GM12878 (cell line): ENCODE results near the gene NCLN. TPM values are rescaled to one million over a fixed set of nuclear protein-coding genes. Genes with fewer than 3 reads are reported as not detected.

Experiments
- BCLAF1 ChIP-seq: fragments of 450-650 bp; IDR thresholded peaks from 2 replicates; pipeline ENCODE4 v1.6.1; 2017; ENCODE audit warnings: antibody characterized with exemption, mild to moderate bottlenecking, moderate library complexity
- EED ChIP-seq: sonication (generic); IDR thresholded peaks from 2 replicates; pipeline ENCODE4 v1.6.1; 2016; ENCODE audit warnings: antibody characterized with exemption, low read depth
- HDAC6 ChIP-seq: fragments of 200-600 bp; sonication (generic); IDR thresholded peaks from one replicate; pipeline ENCODE4 v1.8.0; 2017; ENCODE audit warnings: antibody characterized with exemption; ENCODE audit not compliant: unreplicated experiment
- IRF3 ChIP-seq: fragments of 450-650 bp; IDR thresholded peaks from 2 replicates; pipeline ENCODE4 v1.6.1; 2014; ENCODE audit warnings: mild to moderate bottlenecking
- IRF5 ChIP-seq: fragments of 450-650 bp; IDR thresholded peaks from 2 replicates; pipeline ENCODE4 v1.6.1; 2017; ENCODE audit warnings: borderline replicate concordance
- KDM1A ChIP-seq: fragments of 200-600 bp; sonication (generic); IDR thresholded peaks from 2 replicates; pipeline ENCODE4 v1.6.1; 2016; ENCODE audit warnings: borderline replicate concordance
- MAX ChIP-seq: IDR thresholded peaks from 2 replicates; pipeline ENCODE4 v1.6.1; 2012; ENCODE audit warnings: low read depth, low read length, improper control_type of control experiment
- MEF2A ChIP-seq: IDR thresholded peaks from 2 replicates; pipeline ENCODE4 v1.6.1; 2011; ENCODE audit warnings: low read depth, mild to moderate bottlenecking, low read length, moderate library complexity; ENCODE audit not compliant: insufficient read depth
- MTA3 ChIP-seq: IDR thresholded peaks from 2 replicates; pipeline ENCODE4 v1.6.1; 2012; ENCODE audit warnings: low read length, inconsistent platforms, borderline replicate concordance
- NBN ChIP-seq: fragments of 450-650 bp; IDR thresholded peaks from 2 replicates; pipeline ENCODE4 v1.6.1; 2016
- PAX5 ChIP-seq: IDR thresholded peaks from 2 replicates; pipeline ENCODE4 v1.6.1; 2011; ENCODE audit warnings: low read depth, low read length, borderline replicate concordance
- PBX3 ChIP-seq: IDR thresholded peaks from 2 replicates; pipeline ENCODE4 v1.6.1; 2011; ENCODE audit warnings: mild to moderate bottlenecking, low read depth, low read length, moderate library complexity; ENCODE audit not compliant: insufficient replicate concordance
- RB1 ChIP-seq: fragments of 450-650 bp; formaldehyde crosslinking; IDR thresholded peaks from 2 replicates; pipeline ENCODE4 v1.6.1; 2017; ENCODE audit warnings: mild to moderate bottlenecking, borderline replicate concordance
- RCOR1 ChIP-seq: conservative IDR thresholded peaks from 2 replicates; pipeline ENCODE4 v1.6.1; 2012; ENCODE audit warnings: low read depth, low read length, improper control_type of control experiment
- SMC3 ChIP-seq: IDR thresholded peaks from 2 replicates; pipeline ENCODE4 v1.6.1; 2011; ENCODE audit warnings: low read length, improper control_type of control experiment, borderline replicate concordance
- SPI1 ChIP-seq: IDR thresholded peaks from 2 replicates; pipeline ENCODE4 v1.6.1; 2011; ENCODE audit warnings: low read depth, mild to moderate bottlenecking, low read length, moderate library complexity, borderline replicate concordance; ENCODE audit not compliant: insufficient read depth
- SREBF1 ChIP-seq: IDR thresholded peaks from 2 replicates; pipeline ENCODE4 v1.6.1; 2012; ENCODE audit warnings: mild to moderate bottlenecking, low read length
- STAT1 ChIP-seq: fragments of 450-650 bp; conservative IDR thresholded peaks from 2 replicates; pipeline ENCODE4 v1.6.1; 2014; ENCODE audit warnings: antibody characterized with exemption, mild to moderate bottlenecking
- ZBTB11 ChIP-seq: fragments of 450-650 bp; formaldehyde crosslinking; IDR thresholded peaks from 2 replicates; pipeline ENCODE4 v1.5.0; 2022; ENCODE audit warnings: mild to moderate bottlenecking, missing genetic modification characterization
- polyA plus RNA-seq, 11 experiments: library from polyadenylated mRNA; depleted of rRNA in 4 of 11; unstranded in 6 of 11; stranded (reverse) in 5 of 11; fragments of >200 nt; fragmentation: Nextera tagmentation in 4 of 11; fragmentation: Illumina TruSeq in 1 of 11; extraction: Ambion mirVana in 4 of 11; extraction: Trizol in 1 of 11; gene quantifications; 1 replicate in 1 of 11; 2 replicates in 10 of 11; pipeline versions ENCODE4 v1.2.1 to v1.2.3, GENCODE V29; 2011 to 2016; ENCODE audit warnings: inconsistent platforms in 2 of 11, missing spikeins in 2 of 11, low read depth in 1 of 11
- total RNA-seq, 4 experiments: library from RNA; depleted of rRNA in 3 of 4; stranded (reverse); fragments of >200 nt in 3 of 4; fragmentation: Illumina TruSeq in 1 of 4; extraction: Trizol in 1 of 4; gene quantifications; 2 replicates each; pipeline versions ENCODE4 v1.2.1 to v1.2.3, GENCODE V29; 2013 to 2021

NCLN gene
- total and polyA plus RNA-seq, 10 of the 15 experiments (the other 5 are each of a cell fraction or from before 2014, with no cell fraction given): 2.2 to 79.1 (median 36.0) TPM

- no peak for TF ChIP-seq MTA3
- TF ChIP-seq MEF2A: no peak
- peak; percentile 54; the same call in 1 of the 2 replicates for TF ChIP-seq SPI1
- TF ChIP-seq ZBTB11 (CRISPR knock-in tag): no peak
- peak; percentile 71; the same call in 1 of the 2 replicates for TF ChIP-seq PAX5
- TF ChIP-seq NBN: peak; percentile 48; the same call in 1 of the 2 replicates
- TF ChIP-seq IRF3: no peak
- TF ChIP-seq EED: peak; percentile 97
- no peak for TF ChIP-seq SREBF1
- no peak for TF ChIP-seq MAX
- no peak for TF ChIP-seq KDM1A
- no peak for TF ChIP-seq RCOR1
- no peak for TF ChIP-seq SMC3
- no peak for TF ChIP-seq PBX3
- no peak for TF ChIP-seq HDAC6
- no peak for TF ChIP-seq RB1
- no peak for TF ChIP-seq BCLAF1
- TF ChIP-seq IRF5: no peak
- TF ChIP-seq STAT1: no peak; the same call in 1 of the 2 replicates
Measured at GRCh38 chr19:3154957-3155736, 30.6 kb upstream of the NCLN start (continued).
